Left lobe of liver (tissue), 2 donors: ENCODE measurements around the gene PTAFR. TPM values are rescaled to one million over a fixed set of nuclear protein-coding genes. Genes with fewer than 3 reads are reported as not detected.
"Not testable (repeated sequence)": the region's sequence is repeated elsewhere in the genome, so short reads cannot be mapped to it uniquely, and the experiment has no call there.

Source experiments
- ATAC-seq: fragments of 200-7000 bp; cut with Tn5 transposase; one replicate; pipeline ENCODE4 v1.9.1; 2020; ENCODE audit warnings: mild to moderate bottlenecking, moderate library complexity
- DNase-seq: peaks from one replicate; pipeline ENCODE4 v3.0.0-alpha.2; 2020; ENCODE audit warnings: low spot score
- total RNA-seq: library from RNA; stranded (reverse); gene quantifications from one replicate; pipeline ENCODE4 v1.2.1, GENCODE V29; 2021
- donor health status: DM: no; HTN: no; CAD: no; lungs with moderate emphysema.
- donor health status: DM: no; HTN: yes; CAD: no.

Gene PTAFR
- total RNA-seq, 1 donor from 2014 or later: 0.70 TPM

DNA sequence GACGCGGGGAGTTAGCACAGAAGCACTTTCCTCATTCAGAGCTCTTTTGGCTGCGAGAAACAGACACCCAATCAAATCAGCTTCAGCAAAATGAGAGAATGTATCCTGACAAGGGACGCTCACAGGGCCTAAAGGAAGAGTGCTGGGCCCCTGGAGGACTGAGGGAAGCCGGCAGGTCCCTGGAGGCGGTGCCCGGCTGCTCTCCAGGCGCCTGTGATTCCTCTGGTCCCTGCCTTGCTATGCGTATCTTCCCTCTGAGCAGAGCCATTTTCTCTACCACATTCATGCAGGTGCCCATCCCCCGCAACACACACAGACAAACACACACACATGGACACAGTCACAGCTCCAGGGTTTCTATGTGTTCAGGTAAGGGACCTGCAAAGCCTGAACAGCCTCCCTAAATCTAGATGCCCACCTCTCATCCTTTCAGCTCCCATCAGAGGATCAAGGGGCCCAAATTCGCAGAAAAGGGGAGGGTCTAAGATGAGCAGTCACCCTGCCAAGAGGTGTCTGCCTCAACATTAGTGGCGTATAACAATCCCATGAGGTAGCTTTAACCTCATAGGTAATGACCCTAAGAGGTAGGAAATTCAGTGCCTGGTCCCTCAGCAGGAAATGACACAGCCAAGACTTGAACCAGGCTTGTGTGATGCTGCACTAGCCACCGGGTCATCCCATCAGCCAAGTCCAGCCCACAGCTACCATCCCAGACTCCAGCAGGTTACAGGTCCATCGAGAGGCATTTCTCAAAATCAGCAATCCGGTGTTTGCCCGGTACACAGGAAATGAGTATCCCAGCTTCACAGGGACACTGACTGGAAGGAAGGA lies 29.0 kb downstream of the PTAFR start:
- ATAC-seq (no peak), DNase-seq (no peak)

DNA sequence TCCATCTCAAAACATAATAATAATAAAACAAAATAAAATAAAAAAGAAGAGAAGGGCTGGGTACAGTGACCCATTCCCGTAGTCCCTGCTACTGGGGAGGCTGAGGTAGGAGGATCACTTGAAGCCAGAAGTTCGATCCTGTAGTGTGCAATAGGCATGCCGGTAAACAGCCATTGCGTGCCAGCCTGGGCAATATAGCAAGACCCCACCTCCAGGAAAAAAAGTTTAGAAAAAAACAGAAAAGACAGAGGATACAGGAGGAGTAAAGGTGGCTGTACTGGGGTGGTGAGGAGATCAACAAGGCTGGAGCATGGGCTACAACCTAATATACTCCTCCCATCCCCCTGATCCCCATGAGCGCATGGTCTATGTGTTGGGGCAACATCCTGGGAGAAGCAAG lies 30.8 kb downstream of the PTAFR start:
- no peak for DNase-seq
- no peak for ATAC-seq

DNA sequence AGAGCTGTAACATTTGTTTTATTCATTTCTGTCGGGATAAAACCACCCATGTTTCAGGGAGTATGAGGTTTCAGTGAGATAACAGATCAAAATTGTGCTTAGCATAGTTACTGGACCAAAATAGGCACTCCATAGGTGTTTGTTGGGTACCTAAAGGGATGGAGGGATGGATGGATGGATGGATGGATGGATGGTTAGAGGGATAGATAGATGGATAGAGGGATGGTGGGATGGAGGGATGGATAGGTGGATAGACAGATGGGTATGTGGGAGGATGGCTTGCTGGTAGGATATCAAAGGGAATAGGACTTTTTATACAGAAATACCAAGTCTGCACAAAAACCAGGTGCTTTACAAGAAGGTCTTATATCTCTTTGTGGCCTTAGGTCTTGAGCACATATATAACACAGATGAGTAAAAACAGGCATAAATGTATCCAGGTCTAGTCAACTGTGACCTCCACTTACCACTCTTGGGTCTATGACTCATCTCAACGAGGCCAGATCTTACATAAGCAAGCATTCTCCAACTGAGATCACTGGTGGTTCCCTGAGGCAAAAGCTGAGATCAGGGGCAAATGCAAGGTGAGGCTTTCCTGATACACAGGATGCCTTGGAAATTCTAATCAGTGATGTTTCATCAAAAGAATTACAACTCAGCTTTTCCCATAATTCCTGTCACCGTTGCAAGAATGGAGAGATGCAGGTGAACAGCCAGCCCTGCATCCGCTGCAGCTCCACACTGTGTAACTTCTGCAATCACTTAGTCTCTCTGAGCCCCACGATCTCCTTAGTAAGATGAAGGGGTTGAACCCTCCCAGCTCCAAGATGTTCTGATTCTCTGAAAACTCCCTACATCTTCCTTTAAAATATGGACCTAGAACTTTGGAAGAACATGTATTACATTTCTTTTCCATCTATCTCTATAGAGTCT lies 32.0 kb downstream of the PTAFR start:
- no peak for DNase-seq
- ATAC-seq: no peak

DNA sequence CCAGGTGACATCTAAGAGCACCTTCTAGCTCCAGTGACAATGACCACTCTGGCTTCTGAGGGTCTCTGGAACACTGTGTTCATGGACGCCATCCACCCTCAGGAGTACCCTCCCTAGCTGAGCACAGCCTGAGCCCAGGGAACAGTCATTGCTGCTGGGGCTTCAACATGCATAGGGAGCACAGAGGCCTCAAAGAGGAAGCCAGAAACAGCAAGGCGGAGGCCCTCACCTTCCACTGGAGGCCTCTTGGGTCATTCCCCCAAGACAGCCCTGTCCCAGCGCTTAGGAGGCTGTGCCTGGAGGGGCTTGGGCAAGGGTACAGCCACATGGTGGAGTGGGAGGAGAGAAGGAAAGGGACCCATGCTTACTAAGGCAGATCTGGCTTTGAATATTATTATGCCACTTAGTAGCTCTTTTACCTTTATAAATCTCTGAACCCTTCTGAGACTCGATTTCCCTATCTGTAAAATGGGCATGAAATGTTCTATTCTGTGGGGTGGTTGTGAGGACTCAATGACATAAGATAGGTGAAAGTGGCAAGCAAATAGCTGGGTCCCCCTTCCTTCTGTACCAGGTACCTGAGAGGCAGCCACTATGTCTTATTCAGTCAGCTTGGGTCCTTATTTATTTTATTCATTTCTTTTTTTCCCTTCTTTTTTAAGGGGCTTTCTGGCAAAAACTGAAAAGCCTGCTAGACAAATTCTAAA lies 32.8 kb downstream of the PTAFR start:
- no peak for DNase-seq
- no peak for ATAC-seq

DNA sequence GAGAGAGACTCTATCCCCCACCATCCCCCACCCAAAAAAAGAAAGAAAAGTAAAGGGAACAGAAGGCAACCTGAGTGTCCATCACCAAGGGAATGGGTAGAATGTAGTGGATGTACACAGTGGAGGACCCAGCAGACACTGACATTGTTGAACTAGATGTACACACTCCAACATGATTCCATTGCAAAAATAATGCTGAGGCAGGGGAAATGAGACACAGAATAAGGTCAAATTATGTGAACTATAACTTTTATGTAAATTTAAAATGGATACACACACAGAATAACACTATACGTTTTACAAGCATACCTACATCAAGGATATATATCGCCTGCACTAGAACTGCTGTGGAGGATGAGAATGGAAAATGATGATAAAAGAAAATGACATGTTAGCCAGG lies 34.8 kb downstream of the PTAFR start:
- DNase-seq: no peak

DNA sequence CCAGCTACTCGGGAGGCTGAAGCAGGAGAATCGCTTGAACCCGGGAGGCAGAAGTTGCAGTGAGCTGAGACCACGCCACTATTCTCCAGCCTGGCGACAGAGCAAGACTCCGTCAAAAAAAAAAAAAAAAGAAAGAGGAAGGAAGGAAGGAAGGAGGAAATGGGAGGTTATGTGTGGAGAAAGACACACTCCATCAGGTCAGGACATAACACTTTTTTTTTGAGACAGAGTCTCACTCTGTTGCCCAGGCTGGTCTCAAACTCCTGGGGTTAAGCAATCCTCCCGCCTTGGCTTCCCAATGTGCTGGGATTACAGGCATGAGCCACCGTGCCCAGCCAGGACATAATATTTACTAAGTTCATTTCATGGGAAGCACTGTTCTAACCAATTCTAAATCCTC lies 36.6 kb downstream of the PTAFR start:
- ATAC-seq, DNase-seq: not testable (repeated sequence)

More for the DNA sequence above, 34.8 kb downstream of the PTAFR start:
- no peak for ATAC-seq

DNA sequence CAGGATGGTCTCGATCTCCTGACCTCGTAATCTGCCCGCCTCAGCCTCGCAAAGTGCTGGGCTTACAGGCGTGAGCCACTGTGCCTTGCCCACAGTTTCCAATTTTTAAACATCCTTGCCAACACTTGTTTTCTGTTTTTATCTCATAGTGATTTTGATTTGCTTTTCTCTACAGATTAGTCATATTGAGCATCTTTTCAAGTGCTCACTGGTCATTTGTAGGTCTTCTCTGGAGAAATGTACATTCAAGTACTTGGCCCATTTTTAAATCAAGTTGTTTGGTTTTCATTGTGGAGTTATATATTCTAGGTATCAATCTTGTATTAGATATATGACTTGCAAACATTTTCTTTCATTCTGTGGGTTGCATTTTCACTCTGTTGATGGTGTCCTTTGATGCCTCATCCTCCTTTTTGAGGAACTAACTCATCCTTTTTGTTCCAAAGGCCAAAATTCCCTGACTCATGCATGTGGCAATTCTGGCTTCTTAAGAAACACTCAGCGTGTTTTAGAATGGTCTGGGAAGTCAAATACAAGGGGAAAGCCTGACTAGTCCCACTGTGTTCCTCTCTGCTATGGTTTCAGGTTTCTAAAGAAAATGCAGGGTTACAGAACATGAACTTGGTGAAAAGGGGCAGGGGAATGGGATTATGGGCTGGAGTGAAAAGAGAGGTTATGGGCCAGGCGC lies 37.3 kb downstream of the PTAFR start:
- DNase-seq (no peak), ATAC-seq (no peak)

DNA sequence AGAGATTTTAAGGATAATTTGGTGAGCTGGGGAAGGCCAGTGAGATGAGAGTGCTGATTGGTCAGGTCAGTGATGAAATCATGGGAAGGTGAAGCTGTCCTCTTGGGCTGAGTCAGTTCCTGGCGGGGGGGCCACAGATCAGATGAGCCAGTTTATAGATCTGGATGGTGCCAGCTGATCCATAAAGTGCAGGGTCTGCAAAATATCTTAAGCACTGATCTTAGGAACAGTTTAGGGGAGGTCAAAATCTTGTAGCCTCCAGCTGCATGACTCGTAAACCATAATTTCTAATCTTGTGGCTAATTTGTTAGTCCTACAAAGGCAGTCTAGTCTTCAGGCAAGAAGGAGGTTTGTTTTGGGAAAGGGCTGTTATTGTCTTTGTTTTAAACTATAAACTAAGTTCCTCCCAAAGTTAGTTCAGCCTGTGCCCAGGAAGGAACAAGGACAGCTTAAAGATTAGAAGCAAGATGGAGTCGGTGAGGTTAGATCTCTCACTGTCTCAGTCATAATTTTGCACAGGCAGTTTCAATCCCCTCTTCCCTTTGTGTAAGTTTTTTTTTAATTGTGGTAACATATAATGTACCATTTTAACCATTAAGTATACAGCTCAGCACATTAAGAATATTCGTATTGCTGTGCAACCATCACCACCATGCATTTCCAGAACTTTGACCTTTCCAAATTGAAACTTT lies 39.4 kb downstream of the PTAFR start:
- DNase-seq (no peak), ATAC-seq (no peak)

DNA sequence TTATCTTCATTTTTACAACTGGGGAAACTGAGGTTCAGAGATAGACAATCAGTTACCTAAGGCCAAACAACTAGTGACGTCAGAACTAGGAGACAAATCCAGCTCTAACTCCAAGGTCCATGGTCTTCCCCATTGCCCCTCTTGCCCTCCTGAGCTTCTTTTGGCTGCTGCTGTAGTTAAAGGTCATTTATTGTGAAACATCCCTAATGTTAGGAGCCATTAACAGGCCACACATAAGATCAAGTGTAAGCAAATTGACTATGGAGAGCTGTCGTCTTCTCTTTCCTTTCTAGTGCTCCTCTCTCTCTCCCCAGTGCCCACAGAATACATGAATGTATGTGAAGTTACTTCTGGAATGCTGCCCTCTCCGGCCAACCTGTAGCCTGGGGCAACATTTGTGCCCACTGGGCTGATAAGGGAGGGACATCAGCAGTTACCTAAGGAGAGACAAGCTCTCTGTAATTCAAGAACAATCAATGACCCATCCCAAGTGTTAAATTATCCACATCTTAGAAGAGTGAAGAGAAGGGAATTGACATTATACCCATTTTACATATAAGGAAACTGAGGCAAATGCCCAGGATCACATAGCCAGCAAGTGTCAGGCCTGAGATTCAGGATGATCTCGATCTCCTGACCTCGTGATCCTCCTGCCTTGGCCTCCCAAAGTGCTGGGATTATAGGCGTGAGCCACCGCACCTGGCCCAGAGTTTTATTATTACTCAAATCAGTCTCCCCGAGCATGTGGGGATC lies 40.1 kb downstream of the PTAFR start:
- DNase-seq: no peak
- no peak for ATAC-seq

DNA sequence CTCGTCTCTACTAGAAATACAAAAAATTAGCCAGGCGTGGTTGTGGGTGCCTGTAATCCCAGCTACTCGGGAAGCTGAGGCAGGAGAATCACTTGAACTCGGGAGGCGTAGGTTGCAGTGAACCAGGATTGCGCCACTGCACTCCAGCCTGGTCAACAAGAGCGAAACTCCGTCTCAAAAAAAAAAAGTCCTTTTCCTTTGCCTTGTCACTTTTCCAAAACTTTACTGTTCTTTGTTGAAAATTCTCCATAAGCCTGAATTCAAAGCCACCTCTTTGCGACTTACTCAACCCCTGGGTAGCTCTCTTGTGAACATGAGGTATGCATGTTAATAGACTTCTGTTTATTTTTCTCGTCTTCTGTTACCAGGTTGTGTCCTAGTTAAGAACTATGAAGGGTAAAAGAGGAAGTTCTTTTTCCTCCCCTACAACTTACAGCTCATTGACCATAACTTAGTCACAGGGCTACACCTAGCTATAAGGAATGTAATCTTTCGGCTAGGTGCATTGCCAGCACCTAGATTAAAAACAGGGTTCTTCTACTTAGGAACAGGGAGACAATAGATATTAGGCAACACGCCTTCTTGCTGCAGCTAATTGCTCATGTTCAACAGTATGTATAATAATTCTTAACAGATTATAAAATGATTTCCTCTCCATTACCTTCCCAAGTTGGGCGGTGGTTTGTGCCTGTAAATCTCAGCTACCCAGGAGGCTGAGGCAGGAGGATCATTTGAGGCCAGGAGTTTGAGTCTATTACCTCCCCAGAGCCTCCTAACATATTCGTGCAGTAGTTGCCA lies 40.9 kb downstream of the PTAFR start:
- ATAC-seq: no peak

DNA sequence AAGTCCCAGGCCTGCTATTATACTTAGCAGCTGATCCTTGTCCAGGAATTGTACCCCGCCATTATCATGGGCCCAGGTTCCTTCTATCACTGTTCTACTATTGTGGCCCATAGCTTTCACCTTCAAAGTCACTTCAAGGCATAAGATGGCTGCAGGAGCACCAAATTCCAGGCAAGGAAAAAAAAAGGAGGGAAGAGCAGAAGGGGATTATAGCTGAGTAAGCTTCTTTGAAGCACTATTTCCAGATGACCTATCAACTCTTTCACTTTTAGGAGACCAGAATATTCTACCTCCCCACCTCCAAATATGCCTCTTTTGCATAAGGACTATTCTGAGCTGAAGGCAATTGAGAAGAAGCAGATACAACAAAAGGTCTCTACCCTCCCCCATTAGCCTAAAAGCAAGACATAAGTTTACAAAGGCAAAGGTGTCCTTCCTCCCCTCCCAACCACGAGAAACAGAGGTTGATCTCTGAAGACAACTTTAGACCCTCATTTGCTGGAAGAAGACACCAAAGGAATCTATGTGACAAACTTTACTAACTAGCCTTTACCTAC lies 41.8 kb downstream of the PTAFR start:
- no peak for DNase-seq
- no peak for ATAC-seq

More for the DNA sequence above, 40.9 kb downstream of the PTAFR start:
- no peak for DNase-seq

DNA sequence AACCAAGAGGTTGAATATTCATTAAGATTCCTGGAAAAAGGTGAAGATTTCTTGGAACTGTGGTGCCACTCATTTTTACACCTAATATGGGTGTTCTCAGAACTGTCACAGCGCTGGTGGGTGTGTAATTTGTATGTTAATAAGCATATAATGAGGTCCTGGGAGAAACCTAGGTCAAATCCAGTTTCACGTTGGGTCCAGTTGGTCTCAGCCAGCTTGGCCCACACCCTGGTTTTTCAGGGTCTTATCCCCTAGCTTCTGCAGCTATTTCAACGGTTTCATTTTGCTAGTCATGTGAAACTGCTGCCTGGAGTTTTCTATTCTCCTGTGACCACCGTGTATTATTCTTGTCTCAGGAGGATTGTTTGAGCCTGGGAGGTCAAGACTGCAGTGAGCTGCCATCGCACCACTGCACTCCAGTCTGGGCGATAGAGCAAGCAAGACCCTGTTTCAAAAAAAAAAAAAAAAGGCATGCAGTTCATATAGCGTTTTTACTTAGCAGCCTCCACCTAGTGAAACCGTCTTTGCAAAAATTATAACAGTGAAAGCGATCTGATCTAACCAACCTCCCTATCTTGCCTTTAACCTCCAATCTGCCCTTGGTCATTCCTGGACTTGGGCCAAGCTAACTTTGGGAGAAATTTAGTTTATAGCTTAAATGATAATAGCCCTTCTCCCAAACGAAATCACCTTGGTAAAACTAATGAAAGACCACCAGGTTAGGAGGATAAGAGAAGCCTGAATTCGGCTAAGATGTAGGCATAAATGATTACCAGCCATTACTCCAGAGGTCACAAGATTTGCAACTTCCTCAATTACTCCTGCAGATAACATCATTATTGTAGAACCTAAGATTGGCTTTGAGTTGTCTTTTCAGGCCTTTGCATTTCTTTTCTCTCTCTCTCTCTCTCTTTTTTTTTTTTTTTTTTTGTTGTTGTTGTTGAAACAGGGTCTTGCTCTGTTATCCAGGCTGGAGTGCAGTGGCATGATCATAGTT lies 44.0 kb downstream of the PTAFR start:
- ATAC-seq: no peak
- no peak for DNase-seq

DNA sequence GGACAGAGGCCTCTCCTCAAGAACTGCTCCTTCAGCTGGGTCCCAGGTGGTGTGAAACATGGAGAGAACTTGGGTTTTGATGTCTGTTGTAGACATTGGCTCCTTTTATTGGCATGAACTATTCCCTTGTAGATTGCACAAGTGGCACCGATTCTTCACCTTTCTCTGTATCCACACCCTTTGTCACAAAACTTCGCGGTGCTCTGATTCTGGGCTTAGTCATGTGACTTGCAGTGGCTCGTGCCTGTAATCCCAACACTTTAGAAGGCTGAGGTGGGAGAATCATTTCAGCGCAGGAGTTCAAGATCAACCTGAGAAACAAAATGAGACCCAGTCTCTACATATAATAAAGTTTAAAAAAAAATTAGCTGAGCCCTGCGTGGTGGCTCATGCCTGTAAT lies 45.6 kb downstream of the PTAFR start:
- no peak for DNase-seq
- no peak for ATAC-seq

DNA sequence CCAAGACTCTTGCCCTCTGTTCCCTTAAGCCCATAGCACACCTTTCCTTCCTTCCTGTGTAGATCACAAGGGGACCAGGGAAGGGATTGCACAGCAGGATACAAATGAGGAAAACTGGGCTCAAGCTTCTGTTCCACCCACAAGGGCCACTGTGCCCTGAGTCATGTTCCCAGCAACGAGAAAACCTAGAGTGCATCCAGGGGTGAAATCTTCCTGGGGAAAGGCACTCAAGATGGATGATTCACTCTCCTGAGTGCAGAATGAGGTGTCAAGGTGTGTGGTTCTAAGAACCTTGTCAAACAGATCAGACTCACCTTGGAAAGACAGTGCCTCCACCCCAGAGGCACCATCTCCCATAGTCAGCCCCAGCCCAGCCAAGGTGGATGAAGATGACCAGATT lies 47.3 kb downstream of the PTAFR start:
- no peak for DNase-seq
- no peak for ATAC-seq

DNA sequence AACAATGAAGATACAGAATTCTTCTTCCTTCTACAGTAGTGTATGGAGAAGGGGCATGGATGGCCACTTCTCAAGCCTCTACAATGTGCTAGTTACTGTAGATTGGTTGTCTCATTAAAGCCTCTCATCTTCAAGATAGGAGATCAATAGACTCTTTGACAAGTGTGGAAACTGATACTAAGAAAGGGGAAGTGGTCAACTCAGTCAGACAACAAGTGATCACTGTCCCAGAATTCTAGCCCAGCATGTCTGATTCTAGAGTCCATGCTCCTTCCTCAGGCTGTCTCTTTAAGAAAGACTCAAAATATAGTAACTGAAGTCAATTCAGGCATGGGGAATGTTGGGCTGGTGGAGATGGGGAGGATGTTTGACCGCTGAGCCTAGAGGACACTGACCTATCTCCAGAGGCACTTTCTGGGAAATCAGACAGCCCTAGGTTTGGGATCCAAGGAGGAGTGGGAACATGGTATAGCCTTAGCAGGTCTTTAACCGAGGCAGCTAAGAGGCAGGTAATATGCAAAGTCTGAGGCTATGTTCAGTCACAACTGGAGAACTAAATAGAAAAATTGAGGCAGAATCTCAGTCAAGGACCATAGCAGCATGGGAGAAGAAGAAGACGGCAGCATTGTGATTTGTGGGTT lies 48.8 kb downstream of the PTAFR start:
- peak; percentile 29 for ATAC-seq
- DNase-seq: no peak

DNA sequence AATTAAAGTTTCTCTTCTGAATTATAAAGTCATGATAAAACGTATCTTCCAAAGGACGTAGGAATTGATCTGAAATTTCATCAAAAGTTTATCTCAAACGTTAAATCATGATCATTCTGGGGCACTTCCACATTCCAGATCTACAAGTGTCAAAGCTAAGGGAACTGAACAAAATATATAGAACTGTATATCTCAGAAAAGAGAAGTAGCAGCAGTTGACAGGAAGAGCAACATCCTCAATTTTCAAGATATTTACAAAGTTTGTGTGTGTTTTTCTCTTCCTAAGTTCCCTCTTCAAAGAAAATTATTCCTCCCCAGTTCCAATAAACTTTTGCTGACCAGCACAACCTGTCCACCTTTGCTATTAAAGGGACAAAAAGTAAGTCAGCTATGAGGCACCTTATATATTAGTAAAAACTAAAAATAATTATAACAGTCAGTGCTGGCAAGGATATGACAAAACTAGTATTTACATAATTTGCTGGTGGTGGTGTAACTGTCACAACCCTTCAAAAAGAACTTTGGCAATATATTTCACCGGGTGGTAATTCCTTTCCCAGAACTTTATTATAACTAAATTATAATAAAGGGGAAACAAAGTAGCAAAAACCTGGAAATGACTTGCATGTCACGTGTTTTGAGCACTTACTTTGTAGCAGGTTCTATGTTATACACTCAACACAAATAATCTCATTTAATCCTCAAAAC lies 49.6 kb downstream of the PTAFR start:
- DNase-seq (no peak), ATAC-seq (no peak)
